HG02943 (cell line): Measurements from ENCODE around the gene HKDC1.
"Not testable (repeated sequence)": the region's sequence is repeated elsewhere in the genome, so short reads cannot be mapped to it uniquely, and the experiment has no call there.

ENCODE experiments used
- ATAC-seq: cut with Tn5 transposase; IDR thresholded peaks from one replicate; pipeline ENCODE4 v1.9.1; 2021; ENCODE audit warnings: mild to moderate bottlenecking, low read depth, moderate library complexity; ENCODE audit not compliant: unreplicated experiment

HKDC1 gene

GRCh38 chr10:69220041-69220451, at the start of gene HKDC1:
Gene HKDC1 (plus strand): TSS chr10:69220332. CDS start chr10:69220436, 104 bp downstream.
- no peak for ATAC-seq

DNA sequence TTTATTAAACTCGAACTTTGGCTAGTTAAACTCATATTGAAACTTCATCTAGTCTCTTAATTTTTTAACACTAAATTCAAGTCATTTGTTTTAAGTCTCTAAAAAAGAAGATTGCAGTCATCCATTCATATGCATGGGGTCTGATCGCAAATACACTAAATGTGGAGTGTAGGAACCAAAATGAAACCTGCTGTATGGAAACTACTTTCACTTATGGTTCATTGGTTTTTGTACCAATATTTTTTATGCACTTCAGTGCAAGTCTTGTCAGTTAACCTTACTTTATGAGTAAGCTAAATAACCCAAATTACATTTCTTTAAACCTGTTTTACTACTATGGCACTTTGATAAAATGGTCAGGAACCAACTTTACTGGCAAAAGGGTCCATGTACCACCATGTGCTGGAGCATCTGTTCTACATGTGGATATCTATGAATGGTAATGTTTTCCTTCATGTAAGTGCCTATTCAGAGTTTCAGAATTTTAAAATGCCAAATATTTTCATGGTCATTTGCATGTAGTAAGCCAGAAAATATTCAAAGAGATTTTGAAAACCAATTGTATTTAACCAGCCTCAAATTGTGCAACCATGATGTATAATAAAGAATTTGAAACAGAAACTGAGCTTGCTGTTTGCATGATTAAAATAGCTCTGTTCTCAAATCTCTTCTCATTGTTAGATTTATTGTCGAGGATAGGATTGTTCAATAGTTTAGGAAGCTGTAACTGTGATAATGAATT, 47.7 kb upstream of the HKDC1 start:
- no peak for ATAC-seq

- not testable (repeated sequence) for ATAC-seq
These were observed 44.8 kb upstream of the HKDC1 start for GRCh38 chr10:69175326-69175725.

DNA sequence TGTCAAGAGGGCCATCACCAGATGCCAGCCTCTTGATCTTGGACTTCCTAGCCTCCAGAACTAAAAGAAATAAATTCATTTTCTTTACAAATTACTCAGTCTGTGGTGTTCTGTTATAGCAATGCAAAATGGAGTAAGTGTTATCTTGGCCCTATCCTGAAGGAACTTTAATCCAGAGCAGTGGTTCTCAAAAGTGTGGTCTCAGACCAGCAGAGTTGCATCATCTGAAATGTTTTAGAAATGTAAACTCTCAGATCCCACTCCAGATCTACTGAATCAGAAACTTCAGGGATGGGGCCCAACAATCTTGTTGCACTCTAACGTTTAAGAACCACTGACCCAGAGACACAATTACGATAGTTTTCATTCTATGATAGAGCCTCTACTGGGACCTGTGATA, 43.3 kb upstream of the HKDC1 start:
- no peak for ATAC-seq

- ATAC-seq = no peak
These were observed 40.9 kb upstream of the HKDC1 start for GRCh38 chr10:69179089-69179742.

- ATAC-seq = peak; percentile 83
These were observed 40.2 kb upstream of the HKDC1 start, which contains the start of gene SUPV3L1 for GRCh38 chr10:69179743-69180524. Gene SUPV3L1 (plus strand): TSS chr10:69180234. CDS start chr10:69180292, 58 bp downstream.

DNA sequence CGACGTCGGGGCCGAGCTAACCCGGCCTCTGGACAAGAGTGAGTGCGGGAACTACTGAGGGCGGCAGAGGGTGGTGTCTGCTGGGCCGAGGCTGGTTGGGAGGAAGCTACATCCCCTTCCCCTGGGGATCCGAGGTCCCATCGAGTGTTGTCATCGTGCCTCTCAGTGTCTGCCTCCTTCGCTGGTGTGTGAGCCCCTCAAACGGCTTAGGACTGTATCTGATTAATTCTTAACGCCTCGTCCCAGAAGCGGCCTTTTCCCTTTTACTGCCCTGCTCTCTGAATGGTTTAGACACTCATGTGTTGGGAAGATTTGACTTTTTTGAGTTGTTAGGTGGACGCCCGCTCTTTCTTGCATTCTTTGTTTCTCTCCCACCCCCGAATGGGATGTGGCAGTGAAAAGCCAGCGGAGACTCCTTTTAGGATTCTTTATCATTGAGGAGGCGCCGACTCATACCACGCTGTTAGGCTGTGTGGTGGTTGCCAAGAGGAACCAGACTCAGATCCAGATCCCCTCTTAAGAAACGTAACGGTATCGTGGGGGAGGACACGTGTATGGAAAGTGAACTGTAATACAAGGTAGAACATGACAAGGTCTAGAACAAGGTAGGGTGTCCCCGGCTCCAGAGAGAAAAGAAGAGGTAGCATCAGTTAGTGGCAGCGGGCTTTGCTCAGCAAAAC, 39.5 kb upstream of the HKDC1 start:
- ATAC-seq = no peak

GRCh38 chr10:69181433-69181832, 38.7 kb upstream of the HKDC1 start:
- no peak for ATAC-seq

GRCh38 chr10:69182005-69182404, 38.1 kb upstream of the HKDC1 start:
- ATAC-seq = no peak

DNA sequence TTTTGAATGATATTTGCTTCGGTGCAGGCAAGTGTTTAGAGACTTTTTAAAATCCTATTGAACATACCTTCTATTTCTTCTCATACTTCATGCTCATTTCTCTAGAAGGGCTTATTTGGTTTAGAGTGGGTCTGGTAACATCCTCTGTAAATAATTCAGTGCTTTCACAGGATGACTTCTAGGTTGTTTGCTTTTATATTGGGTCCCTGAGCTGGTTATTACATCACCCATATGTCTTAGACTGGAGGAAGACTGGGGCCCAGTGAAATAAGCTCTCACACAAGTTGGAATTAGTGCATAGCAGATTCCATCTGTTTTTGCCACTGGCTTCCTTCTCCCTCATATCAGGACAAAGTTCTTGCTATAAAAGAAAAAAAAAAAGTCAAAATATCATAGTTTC, 33.6 kb upstream of the HKDC1 start:
- no peak for ATAC-seq

GRCh38 chr10:69201045-69201444, 19.1 kb upstream of the HKDC1 start:
- ATAC-seq = no peak

DNA sequence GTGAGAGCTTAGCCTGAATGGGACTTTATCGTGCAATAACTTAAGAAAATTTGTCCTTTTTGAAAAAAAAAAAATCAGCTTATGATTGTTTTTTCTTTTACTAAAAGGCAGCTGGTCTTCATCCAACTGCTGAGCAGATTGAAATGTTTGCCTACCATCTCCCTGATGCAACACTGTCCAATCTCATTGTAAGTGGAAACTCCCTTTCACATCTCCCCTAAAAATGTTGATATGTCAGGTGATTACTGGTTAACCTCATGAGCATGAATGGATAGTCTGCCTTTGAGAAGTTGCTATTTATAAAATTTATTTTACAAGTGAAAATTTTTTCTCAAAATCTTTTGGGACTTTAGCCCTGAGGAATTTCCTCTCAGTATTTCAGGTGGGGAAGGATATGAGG, 17.8 kb upstream of the HKDC1 start:
- ATAC-seq = no peak

DNA sequence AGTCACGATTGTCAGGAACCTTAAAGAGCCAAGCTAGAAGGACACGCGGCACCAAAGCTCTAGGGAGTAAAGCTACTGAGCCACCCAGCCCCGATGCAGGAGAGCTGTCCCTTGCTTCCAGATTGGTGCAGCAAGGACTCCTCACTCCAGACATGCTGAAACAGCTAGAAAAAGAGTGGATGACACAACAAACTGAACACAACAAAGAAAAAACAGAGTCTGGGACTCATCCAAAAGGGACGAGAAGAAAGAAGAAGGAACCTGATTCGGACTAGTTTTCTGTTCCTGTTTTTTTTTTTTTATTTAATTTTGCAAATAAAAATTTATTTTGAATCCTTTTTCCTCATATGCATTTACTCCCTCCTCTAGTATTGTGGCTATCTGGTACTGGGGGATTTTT, 11.4 kb upstream of the HKDC1 start:
- ATAC-seq = no peak

DNA sequence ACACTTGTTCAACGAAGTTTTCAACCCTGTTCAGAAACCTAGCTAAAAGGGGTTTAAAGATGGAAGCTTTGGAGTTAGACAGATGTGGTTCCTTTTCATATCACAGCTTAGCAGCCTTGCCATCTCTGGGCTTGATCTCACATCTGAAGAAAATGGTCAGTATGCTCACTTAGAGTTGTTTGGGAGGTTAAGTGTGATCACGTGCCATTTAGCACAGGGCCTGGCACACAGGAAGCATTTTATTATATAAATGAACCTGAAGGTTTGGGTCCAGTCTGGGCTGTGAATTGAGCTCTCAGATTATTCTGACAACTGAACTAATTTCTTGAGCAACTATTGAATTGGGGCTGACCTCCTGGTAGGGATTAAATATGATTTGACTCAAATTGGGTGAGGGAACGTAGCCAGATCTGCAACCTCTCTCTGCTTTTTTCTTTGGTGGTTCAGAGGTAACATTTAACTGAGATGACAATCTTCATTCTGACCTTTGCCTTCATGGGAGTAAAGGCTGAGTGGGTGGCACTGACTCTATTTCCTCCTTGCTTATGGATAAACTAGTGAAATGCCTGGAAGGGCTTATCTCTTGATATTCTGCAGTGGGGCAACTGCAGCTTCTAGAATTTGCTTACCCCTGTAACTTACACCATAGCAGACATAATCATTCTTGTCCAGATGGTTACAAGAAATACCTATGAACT, 10.2 kb upstream of the HKDC1 start:
- ATAC-seq = no peak

GRCh38 chr10:69211104-69211503, 9.0 kb upstream of the HKDC1 start:
- ATAC-seq = no peak

- no peak for ATAC-seq
These were observed 8.6 kb upstream of the HKDC1 start for GRCh38 chr10:69211524-69211923.

GRCh38 chr10:69213591-69214311, 6.4 kb upstream of the HKDC1 start:
- no peak for ATAC-seq

DNA sequence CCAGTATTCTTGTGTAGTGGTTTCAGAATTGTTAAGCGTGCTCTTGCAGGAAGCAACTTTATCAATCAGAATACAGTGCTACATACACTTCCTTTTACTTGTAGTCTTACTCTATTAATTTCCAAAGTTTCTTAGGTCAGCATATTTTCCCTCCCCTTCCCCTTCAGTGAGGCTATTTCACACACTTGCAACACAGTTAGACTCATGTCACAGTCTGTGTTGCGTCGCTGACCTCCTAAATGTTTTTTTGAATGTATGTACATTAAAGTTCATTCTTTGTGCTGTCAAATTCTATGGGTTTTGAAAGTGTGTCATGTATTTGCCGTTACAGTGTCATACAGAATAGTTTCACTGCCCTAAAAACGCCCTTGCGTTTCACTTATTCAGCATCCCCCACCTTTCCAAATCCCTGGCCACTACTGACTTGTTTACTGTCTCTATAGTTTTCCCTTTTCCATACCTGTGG, 5.4 kb upstream of the HKDC1 start:
- no peak for ATAC-seq

DNA sequence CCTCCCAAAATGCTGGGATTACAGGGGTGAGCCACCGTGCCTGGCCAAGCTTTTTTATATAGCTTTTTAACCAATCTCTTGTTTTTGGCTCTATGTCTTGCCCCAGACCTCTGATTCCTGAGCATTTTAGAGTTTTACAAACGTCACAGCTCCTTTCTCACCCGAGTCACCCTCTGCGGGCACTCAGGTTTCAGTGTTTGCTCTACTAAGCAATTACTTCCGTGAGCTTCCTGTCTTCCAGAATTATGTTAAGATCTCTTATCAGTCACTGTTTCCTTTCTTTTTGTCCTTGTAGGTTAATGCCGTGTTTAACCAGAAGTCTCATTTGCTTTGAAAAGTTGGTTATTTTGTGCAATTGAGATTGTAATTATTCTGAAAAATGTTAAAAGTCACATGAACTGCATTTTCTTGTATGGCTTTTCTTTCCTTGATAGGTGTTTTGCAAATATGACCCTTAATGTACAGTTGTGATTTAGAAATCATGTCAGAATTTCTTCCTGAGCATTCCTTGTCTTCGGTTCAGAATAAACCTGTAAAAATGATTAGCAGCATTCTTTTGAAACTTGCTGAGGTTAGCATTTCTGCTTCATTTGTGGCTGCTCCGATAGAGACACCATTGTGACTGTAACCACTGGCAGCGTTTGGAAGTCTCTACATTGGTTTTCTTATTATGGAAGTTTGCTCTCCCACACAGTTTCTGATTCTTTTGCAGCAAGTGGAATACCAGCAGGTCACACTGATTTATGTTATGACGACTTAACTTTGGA, 4.5 kb upstream of the HKDC1 start:
- no peak for ATAC-seq
